NCI-H2227 (cell line): Measurements from ENCODE around the gene PPFIA3.
A peak's percentile ranks its signal among the peaks of the same experiment; 100 is the strongest.
"Not testable (repeated sequence)": the region's sequence is repeated elsewhere in the genome, so short reads cannot be mapped to it uniquely, and the experiment has no call there.

ENCODE experiments used
- DNase-seq: peaks from one replicate; lab custom pipeline; 2025; ENCODE audit not compliant: unreplicated experiment; lab: John Stamatoyannopoulos, UW

Gene PPFIA3

DNA sequence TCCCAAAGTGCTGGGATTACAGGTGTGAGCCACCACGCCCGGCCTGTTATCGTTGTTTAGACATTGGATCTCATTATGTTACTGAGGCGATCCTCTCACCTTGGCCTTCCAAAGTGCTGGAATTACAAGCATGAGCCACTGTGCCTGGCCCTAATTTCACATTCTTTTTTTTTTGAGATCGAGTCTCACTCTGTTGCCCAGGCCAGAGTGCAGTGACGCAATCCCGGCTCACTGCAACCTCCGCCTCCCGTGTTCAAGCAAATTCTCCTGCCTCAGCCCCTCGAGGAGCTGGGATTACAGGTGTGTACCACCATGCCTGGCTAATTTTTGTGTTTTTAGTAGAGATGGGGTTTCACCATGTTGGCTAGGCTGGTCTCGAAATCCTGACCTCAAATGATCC lies 3.9 kb downstream of the PPFIA3 start:
- not testable (repeated sequence) for DNase-seq

DNA sequence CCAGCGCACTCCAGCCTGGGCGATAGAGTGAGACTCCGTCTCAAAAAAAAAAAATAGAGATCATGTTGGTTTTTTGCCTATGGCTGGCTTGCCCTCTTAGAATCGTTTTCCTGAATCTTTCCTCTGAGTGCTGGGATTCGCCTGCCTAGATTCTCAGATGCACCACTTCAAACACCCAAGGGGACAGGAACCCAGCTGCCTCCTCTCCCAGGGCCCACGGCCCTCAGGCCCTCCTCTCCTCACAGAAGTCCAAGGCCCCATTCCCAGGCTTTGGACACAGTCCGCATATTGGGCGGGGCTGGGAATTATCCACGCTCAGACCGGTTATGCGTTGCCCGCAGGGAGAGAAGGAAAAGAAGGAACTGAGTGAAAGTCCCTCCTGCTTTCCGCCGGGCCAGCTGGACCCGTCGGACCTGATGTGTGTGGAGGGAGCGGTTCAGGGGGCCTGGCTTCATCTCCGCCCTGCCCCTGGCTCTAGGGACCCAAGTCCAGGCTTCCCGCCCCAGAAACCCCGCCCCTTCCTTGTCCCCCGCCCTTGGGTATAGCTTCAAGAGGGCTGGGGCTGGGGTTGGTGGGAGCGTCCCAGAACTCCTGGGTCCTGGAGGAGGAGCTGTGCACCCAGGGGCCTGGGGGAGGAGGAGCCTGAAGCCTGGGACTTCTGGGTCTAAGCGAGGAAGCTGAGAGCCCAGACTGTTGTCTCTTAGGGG lies 5.8 kb downstream of the PPFIA3 start:
- peak; percentile 49 for DNase-seq

DNA sequence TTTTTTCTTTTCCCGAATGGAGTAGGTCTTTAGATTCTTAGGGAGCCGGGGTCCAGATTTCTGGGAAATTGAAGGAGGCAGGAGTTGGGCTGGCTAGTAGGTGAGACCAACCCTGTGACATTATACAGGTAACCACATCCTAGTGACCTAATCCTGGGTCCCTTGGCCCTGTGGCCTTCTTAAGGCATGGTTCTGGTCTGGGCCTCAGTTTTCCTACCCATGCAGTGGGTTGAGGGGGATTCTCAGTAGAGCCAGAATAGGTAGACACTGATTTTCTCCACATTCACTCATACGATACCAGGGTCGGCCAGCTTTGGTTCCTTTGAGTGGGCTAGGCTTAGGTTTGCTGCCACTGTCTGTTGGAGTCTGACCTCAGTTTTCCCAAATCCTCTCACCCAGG lies 7.2 kb downstream of the PPFIA3 start:
- DNase-seq = no peak

GRCh38 chr19:49127225-49127624 lies 7.9 kb downstream of the PPFIA3 start:
- not testable (repeated sequence) for DNase-seq

- DNase-seq = peak; percentile 94
Measured at GRCh38 chr19:49127674-49128544, 8.6 kb downstream of the PPFIA3 start.

- DNase-seq = no peak
Measured at GRCh38 chr19:49128545-49129237, 9.3 kb downstream of the PPFIA3 start.

GRCh38 chr19:49129238-49129583 lies 9.9 kb downstream of the PPFIA3 start:
- DNase-seq = peak; percentile 13

DNA sequence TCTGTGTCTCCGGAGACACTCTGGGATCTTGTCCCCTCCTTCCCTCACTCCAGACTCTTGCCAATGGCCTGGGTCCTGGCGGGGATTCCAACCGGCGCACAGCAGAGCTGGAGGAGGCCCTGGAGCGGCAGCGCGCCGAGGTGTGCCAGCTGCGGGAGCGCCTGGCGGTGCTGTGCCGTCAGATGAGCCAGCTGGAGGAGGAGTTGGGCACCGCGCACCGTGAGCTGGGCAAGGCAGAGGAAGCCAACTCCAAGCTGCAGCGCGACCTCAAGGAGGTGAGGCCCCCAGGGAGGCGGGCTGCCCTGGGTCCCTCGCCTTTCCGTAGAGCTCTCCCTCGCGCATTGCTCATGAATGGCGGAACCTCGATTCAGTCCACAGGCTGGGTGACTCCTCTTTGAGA lies 11.0 kb downstream of the PPFIA3 start:
- DNase-seq = no peak

DNA sequence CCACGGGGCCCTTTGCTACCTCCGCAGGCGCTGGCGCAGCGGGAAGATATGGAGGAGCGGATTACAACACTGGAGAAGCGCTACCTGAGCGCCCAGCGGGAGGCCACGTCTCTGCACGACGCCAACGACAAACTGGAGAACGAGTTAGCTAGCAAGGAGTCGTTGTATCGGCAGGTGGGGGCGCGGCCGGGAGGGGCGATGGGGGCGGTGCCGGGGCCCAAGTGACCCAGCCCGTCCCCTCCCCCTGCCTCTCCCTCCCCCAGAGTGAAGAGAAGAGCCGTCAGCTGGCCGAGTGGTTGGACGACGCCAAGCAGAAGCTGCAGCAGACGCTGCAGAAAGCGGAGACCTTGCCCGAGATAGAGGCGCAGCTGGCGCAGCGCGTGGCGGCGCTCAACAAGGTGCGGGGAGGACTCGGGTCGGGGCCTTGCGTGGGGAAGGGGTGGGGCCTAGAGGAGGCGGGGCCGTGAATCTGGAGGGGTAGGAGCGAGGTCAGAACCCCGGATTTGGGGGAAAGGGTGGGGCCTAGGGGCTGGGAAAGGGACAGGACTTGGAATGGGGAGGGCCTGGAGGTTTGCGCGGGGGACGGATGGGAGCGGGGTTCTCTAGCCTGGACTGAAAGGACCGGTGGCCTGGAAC lies 13.7 kb downstream of the PPFIA3 start:
- no peak for DNase-seq

DNA sequence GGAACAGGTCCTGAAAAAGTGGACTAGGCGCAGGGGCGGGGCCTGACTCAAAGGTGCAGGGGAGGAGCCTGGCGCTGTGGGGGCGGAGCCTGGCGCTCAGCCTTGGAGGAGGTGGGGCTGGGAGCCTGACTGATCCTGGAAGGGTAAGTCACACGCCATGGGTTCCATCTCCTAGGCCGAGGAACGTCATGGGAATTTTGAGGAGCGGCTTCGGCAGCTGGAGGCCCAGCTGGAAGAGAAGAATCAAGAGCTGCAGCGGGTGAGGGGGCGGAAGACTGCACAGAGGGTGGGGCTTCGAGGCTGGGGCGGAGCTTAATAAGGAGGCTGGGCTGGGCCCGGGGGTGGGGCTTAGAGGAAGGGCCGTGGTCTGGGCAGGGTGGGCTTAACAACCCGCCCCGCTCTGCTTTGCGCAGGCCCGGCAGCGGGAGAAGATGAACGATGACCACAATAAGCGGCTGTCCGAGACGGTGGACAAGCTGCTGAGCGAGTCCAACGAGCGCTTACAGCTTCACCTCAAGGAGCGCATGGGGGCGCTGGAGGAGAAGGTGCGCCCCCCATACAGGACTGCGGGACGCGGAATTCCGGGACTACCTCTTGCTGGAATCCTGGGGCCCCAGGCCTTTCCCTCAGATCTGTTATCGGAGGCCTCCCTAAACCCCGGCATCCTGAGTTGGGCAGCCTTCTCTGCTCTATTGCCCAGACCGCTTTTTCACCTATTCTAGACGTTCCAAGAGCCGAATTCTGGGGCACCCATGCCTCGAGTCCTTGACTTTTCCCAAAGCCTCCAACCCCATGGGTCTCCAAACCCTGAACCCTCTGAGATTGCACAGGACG lies 14.5 kb downstream of the PPFIA3 start:
- DNase-seq = no peak

DNA sequence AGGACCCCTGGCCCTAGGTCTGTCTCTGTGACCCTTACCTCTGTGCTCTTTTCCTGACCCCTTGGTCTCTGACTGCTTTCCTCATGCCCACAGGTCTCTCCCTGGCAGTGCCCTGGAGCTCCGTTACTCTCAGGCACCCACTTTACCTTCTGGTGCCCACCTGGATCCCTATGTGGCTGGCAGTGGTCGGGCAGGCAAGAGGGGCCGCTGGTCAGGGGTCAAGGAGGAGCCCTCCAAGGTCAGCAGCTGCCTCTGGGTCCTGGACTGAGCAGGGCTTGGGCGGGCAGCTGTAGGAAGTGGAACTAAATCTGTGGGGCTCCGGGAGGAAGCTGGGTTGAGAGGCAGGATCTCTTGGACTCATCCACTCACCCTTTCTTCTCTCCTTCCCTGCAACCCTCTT lies 16.3 kb downstream of the PPFIA3 start:
- DNase-seq = no peak

DNA sequence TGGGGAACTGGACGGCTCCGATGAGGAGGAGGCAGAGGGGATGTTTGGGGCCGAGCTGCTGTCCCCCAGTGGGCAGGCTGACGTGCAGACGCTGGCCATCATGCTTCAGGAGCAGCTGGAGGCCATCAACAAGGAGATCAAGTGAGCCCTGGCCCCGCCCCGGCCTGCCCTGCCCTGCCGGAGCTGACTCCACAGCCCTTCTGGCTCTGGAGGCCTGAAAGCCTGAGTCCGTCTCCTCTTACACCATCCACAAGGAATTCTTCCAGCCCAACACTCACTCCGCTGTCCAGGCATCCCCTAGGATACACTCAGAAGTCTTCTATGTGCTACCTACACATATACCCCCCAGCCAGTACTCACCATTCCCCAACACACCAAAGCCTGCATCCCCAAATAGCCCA lies 17.4 kb downstream of the PPFIA3 start:
- no peak for DNase-seq

GRCh38 chr19:49140951-49141350 lies 21.6 kb downstream of the PPFIA3 start:
- no peak for DNase-seq

DNA sequence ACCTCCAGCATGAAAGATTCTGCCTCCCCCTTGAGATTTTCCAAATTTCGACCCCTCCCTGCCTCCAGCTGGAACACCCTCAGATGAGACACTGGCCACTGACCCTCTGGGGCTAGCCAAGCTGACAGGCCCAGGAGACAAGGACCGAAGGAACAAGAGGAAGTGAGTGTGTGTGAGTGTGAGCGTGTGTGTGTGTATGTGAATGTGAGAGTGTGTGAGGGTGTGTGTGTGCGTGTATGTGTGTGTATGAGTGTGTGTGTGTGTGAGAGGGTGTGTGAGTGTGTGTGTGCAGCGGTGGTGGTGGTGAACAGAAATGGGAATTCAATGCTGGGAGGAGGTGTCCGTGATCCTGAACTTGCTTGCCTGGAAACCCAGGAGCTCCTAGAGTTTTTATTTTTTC lies 22.0 kb downstream of the PPFIA3 start:
- DNase-seq = no peak

DNA sequence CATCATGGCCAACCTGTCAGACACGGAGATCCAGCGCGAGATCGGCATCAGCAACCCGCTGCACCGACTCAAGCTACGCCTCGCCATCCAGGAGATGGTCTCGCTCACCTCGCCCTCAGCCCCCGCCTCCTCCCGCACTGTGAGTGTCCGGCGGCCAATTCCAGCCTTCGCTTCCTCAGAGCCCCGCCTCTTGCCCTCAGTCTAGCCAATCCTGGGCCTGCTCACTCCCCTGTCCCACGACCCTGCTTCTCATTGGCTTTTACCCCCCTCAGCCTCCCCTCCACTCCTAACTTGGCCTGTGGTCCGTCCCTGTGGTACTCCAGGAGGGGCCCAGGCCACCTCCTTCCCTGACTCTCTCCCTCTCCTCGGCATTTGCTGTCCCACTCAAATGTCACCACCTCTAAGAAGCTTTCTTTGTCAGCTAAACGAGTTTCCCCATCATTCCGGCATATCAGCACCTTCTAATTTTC lies 23.6 kb downstream of the PPFIA3 start:
- peak; percentile 71 for DNase-seq

DNA sequence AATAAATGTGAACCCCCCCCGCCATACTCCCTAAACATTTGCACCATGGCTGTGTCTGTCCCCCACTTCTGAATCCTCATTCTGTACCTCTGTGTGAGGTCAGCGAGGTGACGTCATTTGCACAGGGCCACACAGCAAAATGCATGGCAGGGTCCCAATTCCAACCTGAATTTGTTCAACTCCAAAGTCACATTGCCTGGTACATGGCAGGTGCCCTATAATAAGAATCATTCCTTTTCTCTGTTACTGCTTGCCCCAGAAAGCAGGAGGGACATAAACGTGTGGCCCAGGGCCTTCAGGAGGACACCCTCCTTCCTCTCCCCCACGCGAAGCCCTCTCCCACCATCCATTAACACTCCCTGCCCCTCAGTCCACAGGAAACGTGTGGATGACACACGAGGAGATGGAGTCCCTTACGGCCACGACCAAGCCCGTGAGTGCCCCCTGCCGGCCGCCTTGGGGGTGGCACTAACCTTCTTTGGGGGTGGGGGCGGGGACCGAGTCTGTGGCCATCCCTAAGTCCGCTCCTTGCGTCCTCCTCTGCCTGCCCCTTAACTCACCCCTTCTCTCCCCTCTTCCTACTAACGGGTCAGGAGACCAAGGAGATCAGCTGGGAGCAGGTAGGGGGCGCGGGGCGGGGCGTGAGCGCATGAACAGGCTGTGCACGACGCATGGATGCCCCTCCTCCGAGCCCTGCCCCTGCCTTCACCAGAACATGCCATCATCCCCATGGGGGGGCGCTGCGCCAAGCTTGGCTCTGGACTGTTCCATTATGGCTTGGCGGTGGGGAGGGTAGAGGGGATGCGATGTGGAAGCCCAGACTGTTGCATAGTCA lies 26.4 kb downstream of the PPFIA3 start:
- no peak for DNase-seq

DNA sequence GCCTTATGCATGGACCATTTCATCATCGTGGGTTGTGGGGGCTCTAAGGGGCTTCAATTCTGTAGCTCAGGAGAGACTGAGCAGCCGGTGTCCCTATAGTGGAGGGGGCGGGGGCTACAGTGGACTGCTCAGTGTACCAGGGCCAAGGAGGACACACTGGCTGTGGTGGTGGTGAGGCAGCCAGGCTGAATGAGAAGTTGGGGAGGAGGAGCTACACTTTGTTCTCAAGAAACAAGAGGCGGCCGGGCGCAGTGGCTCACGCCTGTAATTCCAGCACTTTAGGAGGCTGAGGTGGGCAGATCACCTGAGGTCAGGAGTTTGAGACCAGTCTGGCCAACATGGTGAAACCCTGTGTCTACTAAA lies 27.0 kb downstream of the PPFIA3 start:
- DNase-seq = not testable (repeated sequence)

DNA sequence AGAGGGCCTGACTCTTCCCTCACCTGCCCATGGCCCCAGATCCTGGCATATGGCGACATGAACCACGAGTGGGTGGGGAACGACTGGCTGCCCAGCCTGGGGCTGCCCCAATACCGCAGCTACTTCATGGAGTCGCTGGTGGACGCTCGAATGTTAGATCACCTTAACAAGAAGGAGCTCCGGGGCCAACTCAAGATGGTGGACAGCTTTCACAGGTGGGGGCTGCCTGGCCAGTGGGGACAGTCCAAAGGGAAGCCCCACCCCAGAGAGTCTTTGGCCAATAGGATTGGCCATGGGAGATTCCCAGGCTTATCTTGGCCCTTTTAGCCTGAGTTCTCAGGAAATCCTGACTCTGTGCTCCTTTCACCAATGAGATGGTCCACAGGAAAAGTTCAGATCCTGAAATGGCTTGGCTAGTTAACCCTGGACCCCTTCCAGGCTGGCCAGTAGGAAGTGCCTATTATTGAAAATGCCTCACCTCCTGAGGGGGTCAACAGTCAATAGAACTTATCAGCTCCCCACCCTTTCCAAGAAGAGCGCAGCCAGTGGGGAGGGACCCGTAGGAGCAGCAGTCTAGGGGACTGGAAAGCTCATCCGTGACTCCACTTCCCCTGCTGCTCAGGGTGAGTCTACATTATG lies 28.8 kb downstream of the PPFIA3 start:
- no peak for DNase-seq
